Stimulated activated naive B cell treated with anti-CD40 and anti-IgM and Interleukin-4, amounts not matched to agents 10 μg/mL and 1 μg/mL and 100 μg/mL, for 72 hours (primary cell): ENCODE measurements around the gene SKIC2.
"Not testable (repeated sequence)": the region's sequence is repeated elsewhere in the genome, so short reads cannot be mapped to it uniquely, and the experiment has no call there.

Experiments used
- ATAC-seq, 2 donors: fragments of 150-1000 bp; cut with Tn5 transposase; replicated peaks; 2 replicates each; pipeline ENCODE4 v1.10.0; 2021; ENCODE audit warnings: moderate library complexity in 1 of 2
- DNase-seq: peaks from one replicate; pipeline ENCODE4 v3.0.0; 2021
- H3K27ac Mint-ChIP-seq: one replicate; pipeline ENCODE4 v1.8.0; 2022; ENCODE audit warnings: mild to moderate bottlenecking, mixed read lengths
- H3K27me3 Mint-ChIP-seq, 2 donors: one replicate each; pipeline ENCODE4 v1.8.0; 2022; ENCODE audit warnings: mixed read lengths in 2 of 2
- H3K36me3 Mint-ChIP-seq, 2 donors: one replicate each; pipeline ENCODE4 v1.8.0; 2022; ENCODE audit warnings: mixed read lengths in 2 of 2, mild to moderate bottlenecking in 1 of 2
- H3K4me1 Mint-ChIP-seq, 2 donors: one replicate each; pipeline ENCODE4 v1.8.0; 2022; ENCODE audit warnings: mixed read lengths in 2 of 2, mild to moderate bottlenecking in 1 of 2
- H3K4me3 Mint-ChIP-seq, 2 donors: one replicate each; pipeline ENCODE4 v1.8.0; 2022; ENCODE audit warnings: mild to moderate bottlenecking in 2 of 2, mixed read lengths in 2 of 2, moderate library complexity in 1 of 2
- H3K9me3 Mint-ChIP-seq, 2 donors: one replicate each; pipeline ENCODE4 v1.8.0; 2022; ENCODE audit warnings: mixed read lengths in 2 of 2, mild to moderate bottlenecking in 1 of 2

Gene SKIC2

GRCh38 chr6:31958741-31959739, at the start of gene SKIC2, which contains the start of gene NELFE:
SKIC2 (plus strand) TSS chr6:31959175; CDS start chr6:31959193, 18 bp downstream.
NELFE (minus strand) TSS chr6:31958971; CDS start chr6:31958446, 525 bp downstream.
- Mint-ChIP-seq H3K9me3 (no peaks in the 10 kb centered on the region), H3K4me1 (peaks cover 27 to 48% of the 10 kb centered on the region in 2 donors), H3K36me3 (peaks cover 42 to 64% of the 10 kb centered on the region in 2 donors), H3K4me3 (peak within 1 kb of the TSS; percentile 91 to 99), H3K27me3 (no peaks in the 10 kb centered on the region), H3K27ac (peak within 1 kb of the TSS; percentile 98)
- DNase-seq = peak; percentile 99
- peak; percentile 99 to 100 for ATAC-seq

DNA sequence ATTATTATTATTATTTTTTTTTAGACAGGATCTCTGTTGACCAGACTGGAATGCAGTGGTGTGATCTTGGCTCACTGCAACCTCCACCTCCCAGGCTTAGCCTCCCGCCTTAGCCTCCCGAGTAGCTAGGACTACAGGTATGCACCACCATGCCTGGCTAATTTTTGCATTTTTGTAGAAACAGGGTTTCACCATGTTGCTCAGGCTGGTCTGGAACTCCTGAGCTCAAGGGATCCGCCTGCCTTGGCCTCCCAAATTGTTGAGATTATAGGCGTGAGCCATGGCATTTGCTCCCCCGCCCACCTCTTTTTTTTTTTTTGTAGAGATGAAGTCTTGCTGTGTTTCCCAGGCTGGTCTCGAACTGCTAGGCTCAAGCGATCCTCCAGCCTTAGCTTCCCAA, 49.7 kb upstream of the SKIC2 start:
- not testable (repeated sequence) for H3K4me3 Mint-ChIP-seq, H3K36me3 Mint-ChIP-seq, ATAC-seq, H3K27me3 Mint-ChIP-seq, DNase-seq, H3K4me1 Mint-ChIP-seq, H3K27ac Mint-ChIP-seq, H3K9me3 Mint-ChIP-seq

DNA sequence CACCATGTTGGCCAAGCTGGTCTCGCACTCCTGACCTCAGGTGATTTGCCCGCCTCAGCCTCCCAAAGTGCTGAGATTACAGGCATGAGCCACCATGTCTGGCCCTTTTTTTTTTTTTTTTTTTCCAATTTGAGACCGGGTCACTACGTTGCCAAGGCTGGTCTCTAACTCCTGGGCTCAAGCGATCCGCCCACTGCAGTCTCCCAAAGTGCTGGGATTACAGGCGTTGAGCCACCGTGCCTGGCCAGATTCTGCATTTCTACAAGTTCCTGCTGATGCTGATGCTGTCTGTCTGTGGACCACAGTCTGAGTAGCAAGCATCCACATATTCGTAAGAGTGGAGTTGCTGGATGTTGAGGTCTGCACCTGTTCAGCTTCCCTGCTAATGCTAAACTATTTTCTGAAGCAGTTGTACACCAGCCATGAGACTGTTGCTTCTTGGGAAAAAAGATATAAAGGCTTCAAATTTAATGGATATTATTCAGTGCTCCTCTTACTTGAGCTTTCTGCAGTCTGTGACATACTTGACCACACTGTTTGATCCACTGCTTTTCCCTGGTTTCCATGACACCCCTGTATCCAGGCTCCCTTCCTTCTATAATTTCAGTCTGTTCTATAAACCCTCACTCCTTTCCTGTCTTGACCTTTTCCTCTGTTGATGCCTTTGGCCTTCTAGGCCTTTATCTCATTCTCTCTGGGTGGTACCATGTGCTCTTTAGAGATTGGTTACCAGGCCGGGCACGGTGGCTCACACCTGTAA, 47.0 kb upstream of the SKIC2 start:
- Mint-ChIP-seq H3K27me3 (peaks cover 4 to 12% of the 10 kb centered on the region in 2 donors), H3K27ac (no peak overlapping the region), H3K4me3 (no peak overlapping the region), H3K4me1 (peaks cover 0 to 7% of the 10 kb centered on the region in 2 donors), H3K36me3 (no peaks in the 10 kb centered on the region), H3K9me3 (no peaks in the 10 kb centered on the region)
- DNase-seq = no peak
- ATAC-seq = no peak

DNA sequence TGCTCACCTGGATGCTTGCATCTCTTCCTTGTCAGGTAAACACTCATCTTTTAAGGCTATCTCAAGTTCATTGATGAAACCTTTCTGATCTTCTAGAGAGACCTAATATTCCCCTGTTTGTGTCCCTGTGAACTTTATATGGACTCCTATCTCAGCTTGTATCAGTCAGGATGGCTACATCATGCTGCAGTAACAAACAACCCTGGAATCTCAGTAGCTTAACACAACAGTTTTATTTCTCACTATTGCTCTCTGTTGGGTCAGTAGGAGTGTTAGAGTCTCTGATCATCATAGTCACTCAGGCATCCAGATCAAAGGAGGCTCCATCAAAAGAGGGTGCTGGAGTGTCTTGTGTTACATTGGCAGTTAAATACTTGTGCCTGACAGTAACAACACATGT, 43.6 kb upstream of the SKIC2 start:
- no peak for ATAC-seq
- no peaks in the 10 kb centered on the region for H3K36me3 Mint-ChIP-seq
- no peak overlapping the region for H3K27ac Mint-ChIP-seq
- H3K9me3 Mint-ChIP-seq = no peaks in the 10 kb centered on the region
- no peak overlapping the region for H3K4me3 Mint-ChIP-seq
- no peak for DNase-seq
- H3K4me1 Mint-ChIP-seq = peaks cover 0 to 7% of the 10 kb centered on the region in 2 donors
- peaks cover 4 to 12% of the 10 kb centered on the region in 2 donors for H3K27me3 Mint-ChIP-seq

- ATAC-seq = no peak
- H3K4me3 Mint-ChIP-seq = no peak overlapping the region
- H3K9me3 Mint-ChIP-seq = no peaks in the 10 kb centered on the region
- H3K27me3 Mint-ChIP-seq = peaks cover 4 to 12% of the 10 kb centered on the region in 2 donors
- no peaks in the 10 kb centered on the region for H3K36me3 Mint-ChIP-seq
- H3K4me1 Mint-ChIP-seq = peaks cover 0 to 7% of the 10 kb centered on the region in 2 donors
- no peak overlapping the region for H3K27ac Mint-ChIP-seq
- no peak for DNase-seq
Observed at GRCh38 chr6:31915756-31916155, 43.2 kb upstream of the SKIC2 start.

- Mint-ChIP-seq H3K36me3 (no peaks in the 10 kb centered on the region), H3K4me1 (peaks cover 0 to 7% of the 10 kb centered on the region in 2 donors), H3K4me3 (no peak overlapping the region), H3K27me3 (peaks cover 0 to 6% of the 10 kb centered on the region in 2 donors), H3K27ac (no peak overlapping the region), H3K9me3 (no peaks in the 10 kb centered on the region)
- ATAC-seq = no peak
- DNase-seq = no peak
Observed at GRCh38 chr6:31918069-31918720, 40.8 kb upstream of the SKIC2 start.

DNA sequence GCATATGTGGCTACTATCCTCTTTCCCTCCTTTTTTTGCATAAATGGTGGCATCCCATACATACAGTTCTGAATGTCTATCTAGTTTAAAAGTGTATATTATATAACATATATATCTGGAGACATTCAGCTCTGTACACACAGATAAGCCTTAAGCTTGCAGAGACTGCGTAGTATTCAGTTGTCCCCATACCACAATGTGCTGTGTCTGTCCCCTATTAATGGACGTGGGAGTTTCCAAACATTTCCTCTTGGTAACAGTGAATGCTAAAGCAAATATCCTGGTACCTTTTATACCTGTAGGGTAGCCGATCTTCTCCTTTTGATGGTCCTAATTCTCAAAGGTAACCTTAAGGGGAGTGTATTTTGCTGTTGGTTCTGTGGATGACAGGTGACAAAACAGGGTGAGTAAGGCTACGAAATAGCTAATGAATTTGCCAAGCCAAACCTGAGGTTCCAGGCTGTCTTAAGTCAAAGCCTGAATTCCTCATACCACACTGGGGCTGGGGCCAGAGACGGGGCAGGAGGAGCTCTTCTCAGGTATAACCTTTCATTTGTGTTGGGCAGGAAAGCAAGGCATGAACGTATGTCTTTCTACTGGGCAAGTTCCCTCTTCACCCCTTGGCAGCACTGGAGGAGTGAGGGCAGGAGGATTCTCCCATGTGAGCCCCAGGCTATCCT, 39.2 kb upstream of the SKIC2 start:
- ATAC-seq (no peak), DNase-seq (no peak)
- no peak overlapping the region for H3K4me3 Mint-ChIP-seq
- H3K27me3 Mint-ChIP-seq = peaks cover 0 to 6% of the 10 kb centered on the region in 2 donors
- H3K27ac Mint-ChIP-seq = no peak overlapping the region
- H3K4me1 Mint-ChIP-seq = peaks cover 0 to 6% of the 10 kb centered on the region in 2 donors
- no peaks in the 10 kb centered on the region for H3K36me3 Mint-ChIP-seq
- no peaks in the 10 kb centered on the region for H3K9me3 Mint-ChIP-seq

- Mint-ChIP-seq H3K27me3 (peaks cover 0 to 4% of the 10 kb centered on the region in 2 donors), H3K4me3 (no peak overlapping the region), H3K4me1 (no peaks in the 10 kb centered on the region), H3K27ac (no peak overlapping the region), H3K9me3 (no peaks in the 10 kb centered on the region), H3K36me3 (no peaks in the 10 kb centered on the region)
- ATAC-seq (no peak), DNase-seq (no peak)
Observed at GRCh38 chr6:31920811-31921210, 38.2 kb upstream of the SKIC2 start.

GRCh38 chr6:31922942-31923341, 36.0 kb upstream of the SKIC2 start:
- Mint-ChIP-seq H3K4me3 (no peak overlapping the region), H3K4me1 (no peaks in the 10 kb centered on the region), H3K36me3 (no peaks in the 10 kb centered on the region), H3K27me3 (peaks cover 0 to 4% of the 10 kb centered on the region in 2 donors), H3K27ac (no peak overlapping the region), H3K9me3 (no peaks in the 10 kb centered on the region)
- no peak for DNase-seq
- no peak for ATAC-seq

GRCh38 chr6:31927242-31927862, 31.6 kb upstream of the SKIC2 start, which contains the start of gene C2:
C2 (plus strand) TSS chr6:31927717; CDS start chr6:31927753, 36 bp downstream.
- Mint-ChIP-seq H3K4me1 (no peaks in the 10 kb centered on the region), H3K27ac (no peak within 1 kb of the TSS), H3K9me3 (no peaks in the 10 kb centered on the region), H3K4me3 (no peak within 1 kb of the TSS), H3K36me3 (no peaks in the 10 kb centered on the region), H3K27me3 (peaks cover 4 to 6% of the 10 kb centered on the region in 2 donors)
- ATAC-seq (no peak), DNase-seq (no peak)

- no peaks in the 10 kb centered on the region for H3K9me3 Mint-ChIP-seq
- no peak for ATAC-seq
- H3K27me3 Mint-ChIP-seq = peaks cover 7 to 9% of the 10 kb centered on the region in 2 donors
- H3K4me1 Mint-ChIP-seq = no peaks in the 10 kb centered on the region
- H3K27ac Mint-ChIP-seq = no peak overlapping the region
- no peak for DNase-seq
- no peak overlapping the region for H3K4me3 Mint-ChIP-seq
- H3K36me3 Mint-ChIP-seq = no peaks in the 10 kb centered on the region
Observed at GRCh38 chr6:31927863-31928671, 30.9 kb upstream of the SKIC2 start.

DNA sequence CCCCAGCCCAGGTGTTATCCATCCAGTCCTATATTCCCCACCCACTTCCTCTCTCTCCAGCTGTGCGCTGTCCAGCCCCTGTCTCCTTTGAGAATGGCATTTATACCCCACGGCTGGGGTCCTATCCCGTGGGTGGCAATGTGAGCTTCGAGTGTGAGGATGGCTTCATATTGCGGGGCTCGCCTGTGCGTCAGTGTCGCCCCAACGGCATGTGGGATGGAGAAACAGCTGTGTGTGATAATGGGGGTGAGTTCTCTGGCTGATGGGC, 30.4 kb upstream of the SKIC2 start:
- H3K4me1 Mint-ChIP-seq = no peaks in the 10 kb centered on the region
- H3K36me3 Mint-ChIP-seq = no peaks in the 10 kb centered on the region
- peaks cover 12 to 15% of the 10 kb centered on the region in 2 donors for H3K27me3 Mint-ChIP-seq
- ATAC-seq = no peak
- H3K4me3 Mint-ChIP-seq = no peak overlapping the region
- H3K9me3 Mint-ChIP-seq = no peaks in the 10 kb centered on the region
- DNase-seq = no peak
- H3K27ac Mint-ChIP-seq = no peak overlapping the region

DNA sequence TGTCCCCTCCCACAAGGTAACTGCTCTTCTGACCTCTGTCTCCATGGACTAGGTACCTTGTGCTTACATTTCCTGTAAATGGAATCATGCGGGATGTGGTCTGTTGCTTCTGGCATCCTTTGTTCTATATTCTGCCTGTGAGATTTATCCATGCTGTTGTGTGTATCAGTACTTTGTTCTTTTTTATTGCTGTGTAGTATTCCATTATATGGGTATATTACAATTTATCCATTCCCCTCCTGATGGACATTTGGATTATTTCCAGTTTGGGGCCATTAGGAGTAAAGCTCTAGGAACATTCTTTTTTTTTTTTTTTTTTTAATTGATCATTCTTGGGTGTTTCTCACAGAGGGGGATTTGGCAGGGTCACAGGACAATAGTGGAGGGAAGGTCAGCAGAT, 28.0 kb upstream of the SKIC2 start:
- peaks cover 15 to 16% of the 10 kb centered on the region in 2 donors for H3K27me3 Mint-ChIP-seq
- no peak for ATAC-seq
- no peaks in the 10 kb centered on the region for H3K4me1 Mint-ChIP-seq
- no peak for DNase-seq
- H3K27ac Mint-ChIP-seq = no peak overlapping the region
- H3K9me3 Mint-ChIP-seq = no peaks in the 10 kb centered on the region
- no peak overlapping the region for H3K4me3 Mint-ChIP-seq
- no peaks in the 10 kb centered on the region for H3K36me3 Mint-ChIP-seq
